Activated CD4-positive, alpha-beta T cell treated with anti-CD3 and anti-CD28 coated beads for 48 hours (primary cell): ENCODE results near the gene INPP5J.

Experiments used
- DNase-seq: peaks from one replicate; pipeline ENCODE4 v3.0.0-alpha.2; 2020

Gene INPP5J

DNA sequence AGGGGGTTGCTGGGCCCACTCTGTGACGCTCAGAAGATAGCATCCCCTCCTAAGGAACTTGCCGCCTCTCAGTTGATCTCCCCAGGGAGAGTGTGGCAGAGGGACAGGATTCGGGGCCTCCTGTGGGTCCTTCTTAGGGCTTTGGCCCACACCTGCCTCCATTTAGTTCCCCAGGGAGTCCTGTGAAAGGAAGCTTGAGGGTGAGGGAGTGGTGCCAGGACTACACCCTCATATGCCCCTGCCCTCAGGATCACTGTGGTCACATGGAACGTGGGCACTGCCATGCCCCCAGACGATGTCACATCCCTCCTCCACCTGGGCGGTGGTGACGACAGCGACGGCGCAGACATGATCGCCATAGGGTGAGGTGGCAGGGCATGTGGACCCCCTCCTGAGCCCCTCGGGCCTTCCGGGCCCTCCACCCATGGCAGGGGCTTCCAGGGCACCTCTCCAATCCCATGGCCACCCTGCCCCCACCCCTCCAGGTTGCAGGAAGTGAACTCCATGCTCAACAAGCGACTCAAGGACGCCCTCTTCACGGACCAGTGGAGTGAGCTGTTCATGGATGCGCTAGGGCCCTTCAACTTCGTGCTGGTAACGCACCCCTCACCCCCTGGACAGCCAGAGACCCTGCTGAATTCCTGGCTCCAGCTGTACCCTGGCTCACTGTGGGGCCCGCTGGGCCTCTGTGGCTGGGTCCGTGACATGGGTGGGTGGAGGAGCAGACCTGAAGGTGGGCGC lies 3.5 kb downstream of the INPP5J start:
- DNase-seq = no peak

DNA sequence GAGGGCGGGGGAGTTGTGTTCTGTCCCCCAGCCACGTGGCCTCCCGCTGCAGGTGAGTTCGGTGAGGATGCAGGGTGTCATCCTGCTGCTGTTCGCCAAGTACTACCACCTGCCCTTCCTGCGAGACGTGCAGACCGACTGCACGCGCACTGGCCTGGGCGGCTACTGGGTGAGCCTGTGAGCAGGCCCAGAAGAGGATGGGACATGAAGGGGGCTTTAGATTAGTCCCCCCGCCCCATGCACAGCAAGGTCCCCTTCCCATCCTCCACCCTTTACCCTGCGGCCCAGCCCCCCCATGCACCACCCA lies 4.1 kb downstream of the INPP5J start:
- DNase-seq = no peak

- no peak for DNase-seq
Observed at GRCh38 chr22:31127181-31127772, 4.5 kb downstream of the INPP5J start.

DNA sequence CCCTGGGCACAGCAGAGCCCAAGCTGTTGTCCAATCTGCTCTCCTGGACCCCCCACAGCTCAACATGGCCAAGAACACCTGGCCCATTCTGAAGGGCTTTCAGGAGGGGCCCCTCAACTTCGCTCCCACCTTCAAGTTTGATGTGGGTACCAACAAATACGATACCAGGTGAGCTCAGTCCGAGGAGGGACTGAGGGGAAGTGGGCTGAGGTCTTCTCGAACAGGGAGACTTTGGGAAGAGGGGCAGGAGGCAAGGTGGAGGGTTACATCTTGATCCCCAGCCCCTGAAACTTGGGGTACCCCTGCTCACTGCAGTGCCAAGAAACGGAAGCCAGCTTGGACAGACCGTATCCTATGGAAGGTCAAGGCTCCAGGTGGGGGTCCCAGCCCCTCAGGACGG lies 5.4 kb downstream of the INPP5J start:
- DNase-seq = no peak

DNA sequence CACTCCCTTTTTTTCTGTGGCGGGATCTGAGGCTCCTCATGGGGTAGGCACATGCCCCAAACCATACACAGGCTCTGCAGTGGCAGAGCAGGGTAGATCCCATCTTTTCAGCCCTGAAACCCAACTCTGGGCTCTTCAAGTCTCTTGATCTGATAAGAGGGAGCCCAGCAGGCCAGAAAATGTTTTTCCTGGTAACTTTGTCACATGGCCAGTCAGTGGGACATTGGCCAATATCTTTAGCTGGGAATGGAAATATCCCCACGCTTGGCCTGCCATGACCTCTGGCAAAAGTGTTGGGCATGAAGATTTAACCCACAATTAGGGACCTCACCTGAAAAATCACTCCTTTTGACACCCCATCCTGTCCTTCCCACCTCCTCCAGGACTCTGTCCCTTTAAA lies 8.1 kb downstream of the INPP5J start:
- no peak for DNase-seq

- DNase-seq = no peak
Observed at GRCh38 chr22:31133911-31134310, 11.1 kb downstream of the INPP5J start.

- no peak for DNase-seq
Observed at GRCh38 chr22:31134688-31135087, 11.9 kb downstream of the INPP5J start.

- no peak for DNase-seq
Observed at GRCh38 chr22:31135706-31136105, 12.9 kb downstream of the INPP5J start.

DNA sequence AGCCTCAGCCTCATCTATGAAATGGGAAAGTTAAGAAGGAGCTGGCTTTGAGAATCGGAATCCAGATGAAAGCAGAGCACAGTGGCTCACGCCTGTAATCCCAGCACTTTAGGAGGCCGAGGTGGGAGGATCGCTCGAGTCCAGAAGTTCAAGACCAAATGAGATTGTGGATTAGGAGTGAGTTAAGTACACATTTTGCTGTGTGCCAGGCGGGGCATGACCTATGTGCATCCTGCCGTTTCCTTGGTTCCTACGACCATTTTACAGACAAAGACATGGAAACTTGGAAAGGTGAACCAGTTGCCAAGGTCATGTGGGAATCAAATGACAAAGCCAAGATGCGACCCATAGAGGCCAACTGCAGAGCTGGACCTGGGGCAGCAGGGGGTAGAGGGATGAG lies 13.4 kb downstream of the INPP5J start:
- no peak for DNase-seq

- DNase-seq = no peak
Observed at GRCh38 chr22:31136711-31137110, 13.9 kb downstream of the INPP5J start.

GRCh38 chr22:31137721-31138120 lies 15.0 kb downstream of the INPP5J start:
- no peak for DNase-seq

DNA sequence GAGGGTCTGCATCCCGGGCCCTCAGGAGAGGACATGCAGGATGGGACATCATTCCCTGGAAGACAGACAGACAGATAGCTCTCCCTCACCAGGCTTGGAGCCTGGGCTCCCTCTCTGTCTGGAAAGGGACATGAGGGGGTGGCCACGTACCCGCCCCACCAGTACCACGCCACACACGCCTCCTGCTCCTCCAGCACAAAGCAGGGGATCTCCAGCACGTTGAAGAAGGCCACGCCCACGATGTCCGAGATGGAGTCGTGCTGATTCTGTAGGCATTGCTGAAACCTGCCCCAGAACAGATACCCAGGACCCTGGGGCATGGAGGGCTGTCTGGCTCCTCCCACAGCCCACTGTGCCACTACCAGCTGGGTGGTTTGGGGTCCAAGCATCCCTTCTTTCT lies 15.4 kb downstream of the INPP5J start:
- DNase-seq = no peak

GRCh38 chr22:31139066-31139465 lies 16.3 kb downstream of the INPP5J start:
- DNase-seq = no peak

GRCh38 chr22:31139866-31140716 lies 17.3 kb downstream of the INPP5J start, which contains the start of gene PLA2G3:
PLA2G3 (minus strand) TSS chr22:31140508; CDS start chr22:31140354, 154 bp downstream.
- DNase-seq = no peak

DNA sequence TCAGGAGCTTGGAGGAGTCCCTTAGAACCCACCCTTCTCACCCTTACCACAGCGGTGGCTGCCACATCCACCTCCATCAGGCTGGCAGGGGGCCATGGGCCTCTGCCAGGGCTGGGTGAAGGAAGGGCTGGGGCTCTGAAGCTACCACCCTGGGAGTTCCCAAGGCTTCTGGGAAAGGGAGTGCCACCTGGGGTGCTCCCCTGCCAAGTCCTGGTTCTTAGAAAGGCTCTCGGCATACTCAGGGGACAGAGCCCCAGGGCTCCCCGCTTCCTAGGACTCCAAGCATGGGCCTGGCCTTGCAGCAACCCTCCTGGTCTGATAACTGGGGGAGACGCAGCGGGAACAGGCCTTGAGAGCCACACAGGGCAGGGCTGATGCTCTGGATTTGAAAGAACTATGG lies 18.0 kb downstream of the INPP5J start:
- no peak for DNase-seq

DNA sequence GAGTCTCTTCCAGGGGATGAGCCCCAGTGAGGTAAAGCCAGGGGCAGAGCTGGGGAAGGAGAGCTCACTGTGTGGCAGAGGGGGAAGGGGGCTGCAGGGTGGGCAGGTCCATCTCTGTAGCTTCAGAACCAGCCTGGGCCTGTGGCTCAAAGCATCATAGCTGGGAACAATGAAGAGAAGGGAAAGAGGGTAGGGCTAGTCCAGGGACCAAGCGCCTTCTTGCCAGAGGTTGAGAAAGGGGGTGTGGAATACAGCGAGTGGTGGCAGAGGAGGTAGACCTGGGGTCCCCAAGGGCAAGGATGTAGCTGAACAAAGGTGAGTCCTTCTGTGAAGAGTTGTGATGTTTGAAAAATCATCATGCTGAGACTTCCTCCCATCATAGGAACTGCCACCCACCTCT lies 18.8 kb downstream of the INPP5J start:
- DNase-seq = no peak

DNA sequence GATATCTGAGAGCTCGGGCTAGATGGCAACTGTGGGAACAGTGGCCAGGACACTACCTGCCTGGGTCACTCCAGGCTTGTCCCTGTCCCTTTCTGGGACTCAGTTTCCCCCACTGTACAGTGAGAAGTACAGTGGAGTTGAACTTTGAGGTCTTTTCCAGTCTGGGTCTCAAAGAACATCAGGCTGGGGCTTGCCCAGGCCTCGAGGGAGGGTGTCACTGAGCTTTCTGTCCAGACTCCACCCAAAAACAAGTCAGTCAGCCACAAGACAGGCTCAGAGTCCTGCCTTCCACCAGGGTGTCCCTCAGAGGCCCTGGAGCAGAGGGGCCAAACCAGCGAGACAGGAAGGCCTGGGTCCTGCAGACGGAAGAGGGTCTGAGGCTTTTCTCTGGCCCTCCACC lies 19.5 kb downstream of the INPP5J start:
- no peak for DNase-seq

- no peak for DNase-seq
Observed at GRCh38 chr22:31143038-31143437, 20.3 kb downstream of the INPP5J start.

GRCh38 chr22:31143537-31143936 lies 20.8 kb downstream of the INPP5J start:
- no peak for DNase-seq

GRCh38 chr22:31144223-31144622 lies 21.5 kb downstream of the INPP5J start:
- DNase-seq = no peak

DNA sequence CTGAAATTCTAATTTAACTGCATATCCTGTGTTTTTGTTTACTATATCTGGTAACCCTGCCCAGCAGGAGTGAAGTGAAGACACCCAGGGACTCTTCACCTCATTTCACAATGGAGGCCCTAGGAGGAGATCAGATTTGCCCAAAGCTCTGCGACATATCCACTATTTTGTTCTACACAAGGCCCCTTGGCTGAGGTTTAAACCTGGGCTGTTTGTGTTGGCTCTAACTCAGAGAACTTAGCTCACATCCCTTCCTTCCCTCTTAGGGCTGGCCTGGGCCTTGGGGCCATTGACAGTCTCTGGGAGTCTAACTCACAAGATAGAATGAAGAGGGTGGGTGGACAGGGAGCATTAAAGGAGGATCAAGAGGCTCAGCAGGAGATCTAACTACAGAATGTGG lies 25.7 kb downstream of the INPP5J start:
- DNase-seq = no peak

- DNase-seq = peak; percentile 52
Observed at GRCh38 chr22:31148953-31149627, 26.3 kb downstream of the INPP5J start.

GRCh38 chr22:31150615-31151014 lies 27.8 kb downstream of the INPP5J start:
- DNase-seq = no peak

GRCh38 chr22:31151872-31152271 lies 29.1 kb downstream of the INPP5J start:
- no peak for DNase-seq
